SU-DHL-6 (cell line): ENCODE measurements around the gene ASTN1.

ENCODE experiments used
- EZH2phosphoT487 ChIP-seq: fragments of 200-600 bp; sonication (generic), shearing (Covaris generic); conservative IDR thresholded peaks from 2 replicates; pipeline ENCODE4 v1.6.1; 2018; ENCODE audit warnings: mild to moderate bottlenecking, antibody characterized with exemption, low read length, moderate library complexity, mixed read lengths
- TF ChIP-seq, protein P1 (sequence below): fragments of 200-600 bp; sonication (generic); IDR thresholded peaks from one replicate; pipeline ENCODE4 v1.5.1; 2017; ENCODE audit warnings: antibody characterized with exemption, mild to moderate bottlenecking, low read length, moderate library complexity; ENCODE audit not compliant: insufficient read depth, poor library complexity, severe bottlenecking

DNA sequence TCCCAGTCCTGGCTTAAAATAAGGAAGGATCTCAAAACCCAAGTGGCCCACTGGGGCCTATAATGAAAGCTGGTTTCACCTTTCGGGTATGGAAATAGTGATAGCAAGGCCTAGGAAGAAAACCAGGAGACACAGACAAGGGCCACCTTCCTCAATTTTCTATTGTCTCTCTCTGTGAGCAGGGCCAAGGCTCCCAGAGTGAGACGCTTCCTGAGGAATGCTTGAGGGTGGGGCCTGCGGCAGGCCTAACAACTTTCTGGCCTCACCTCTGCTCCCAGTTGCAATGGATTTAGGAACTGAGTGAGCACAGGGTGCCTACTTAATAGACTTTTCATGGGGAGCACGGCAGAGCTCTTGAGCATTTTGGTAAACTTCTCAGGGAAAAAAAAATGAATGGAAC lies 300.9 kb downstream of the ASTN1 start:
- TF ChIP-seq, protein P1, sequence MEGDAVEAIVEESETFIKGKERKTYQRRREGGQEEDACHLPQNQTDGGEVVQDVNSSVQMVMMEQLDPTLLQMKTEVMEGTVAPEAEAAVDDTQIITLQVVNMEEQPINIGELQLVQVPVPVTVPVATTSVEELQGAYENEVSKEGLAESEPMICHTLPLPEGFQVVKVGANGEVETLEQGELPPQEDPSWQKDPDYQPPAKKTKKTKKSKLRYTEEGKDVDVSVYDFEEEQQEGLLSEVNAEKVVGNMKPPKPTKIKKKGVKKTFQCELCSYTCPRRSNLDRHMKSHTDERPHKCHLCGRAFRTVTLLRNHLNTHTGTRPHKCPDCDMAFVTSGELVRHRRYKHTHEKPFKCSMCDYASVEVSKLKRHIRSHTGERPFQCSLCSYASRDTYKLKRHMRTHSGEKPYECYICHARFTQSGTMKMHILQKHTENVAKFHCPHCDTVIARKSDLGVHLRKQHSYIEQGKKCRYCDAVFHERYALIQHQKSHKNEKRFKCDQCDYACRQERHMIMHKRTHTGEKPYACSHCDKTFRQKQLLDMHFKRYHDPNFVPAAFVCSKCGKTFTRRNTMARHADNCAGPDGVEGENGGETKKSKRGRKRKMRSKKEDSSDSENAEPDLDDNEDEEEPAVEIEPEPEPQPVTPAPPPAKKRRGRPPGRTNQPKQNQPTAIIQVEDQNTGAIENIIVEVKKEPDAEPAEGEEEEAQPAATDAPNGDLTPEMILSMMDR: no peak
- TF ChIP-seq EZH2phosphoT487: no peak
